ENCODE data around the gene EEFSEC.
"Not testable (repeated sequence)": the region's sequence is repeated elsewhere in the genome, so short reads cannot be mapped to it uniquely, and the experiment has no call there.

Gene EEFSEC

GRCh38 chr3:128152419-128153155 is 694 bp upstream of the EEFSEC start:
- DNase-seq = no peak

DNA sequence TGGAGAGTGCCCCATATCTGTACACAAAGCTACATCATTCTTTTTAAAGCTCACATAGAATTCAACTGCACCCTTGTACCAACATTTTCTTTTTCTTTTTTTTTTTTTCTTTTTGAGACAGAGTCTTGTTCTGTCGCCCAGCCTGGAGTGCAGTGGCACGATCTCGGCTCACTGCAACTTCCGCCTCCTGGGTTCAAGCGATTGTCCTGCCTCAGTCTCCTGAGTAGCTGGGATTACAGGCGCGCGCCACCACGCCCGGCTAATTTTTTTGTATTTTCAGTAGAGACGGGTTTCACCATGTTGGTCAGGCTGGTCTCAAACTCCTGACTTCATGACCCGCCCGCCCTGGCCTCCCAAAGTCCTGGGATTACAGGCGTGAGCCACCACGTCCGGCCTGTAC is 1.1 kb downstream of the EEFSEC start:
- not testable (repeated sequence) for DNase-seq

GRCh38 chr3:128155616-128156360 is 2.5 kb downstream of the EEFSEC start:
- peak; percentile 39 to 59 for DNase-seq

GRCh38 chr3:128160661-128161060 is 7.4 kb downstream of the EEFSEC start:
- DNase-seq = no peak

GRCh38 chr3:128163432-128163831 is 10.2 kb downstream of the EEFSEC start:
- no peak for DNase-seq

- DNase-seq = no peak
Measured at GRCh38 chr3:128166971-128167453, 13.7 kb downstream of the EEFSEC start.

DNA sequence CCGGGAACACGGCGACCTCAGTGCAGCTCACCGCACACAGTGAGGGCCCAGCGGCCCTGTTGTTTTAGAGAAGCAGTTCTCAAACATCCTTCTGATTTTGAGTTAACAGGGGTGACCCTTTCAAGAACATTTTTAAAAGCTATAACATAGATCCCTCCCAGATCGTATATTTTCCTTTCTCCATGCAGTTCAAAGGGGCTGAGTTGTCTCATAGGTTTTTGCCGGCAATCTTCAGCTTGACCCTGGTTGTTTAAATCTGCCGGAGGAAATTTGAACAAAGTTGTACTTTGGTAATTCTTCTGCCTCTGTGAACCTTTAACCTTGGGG is 14.3 kb downstream of the EEFSEC start:
- no peak for DNase-seq

DNA sequence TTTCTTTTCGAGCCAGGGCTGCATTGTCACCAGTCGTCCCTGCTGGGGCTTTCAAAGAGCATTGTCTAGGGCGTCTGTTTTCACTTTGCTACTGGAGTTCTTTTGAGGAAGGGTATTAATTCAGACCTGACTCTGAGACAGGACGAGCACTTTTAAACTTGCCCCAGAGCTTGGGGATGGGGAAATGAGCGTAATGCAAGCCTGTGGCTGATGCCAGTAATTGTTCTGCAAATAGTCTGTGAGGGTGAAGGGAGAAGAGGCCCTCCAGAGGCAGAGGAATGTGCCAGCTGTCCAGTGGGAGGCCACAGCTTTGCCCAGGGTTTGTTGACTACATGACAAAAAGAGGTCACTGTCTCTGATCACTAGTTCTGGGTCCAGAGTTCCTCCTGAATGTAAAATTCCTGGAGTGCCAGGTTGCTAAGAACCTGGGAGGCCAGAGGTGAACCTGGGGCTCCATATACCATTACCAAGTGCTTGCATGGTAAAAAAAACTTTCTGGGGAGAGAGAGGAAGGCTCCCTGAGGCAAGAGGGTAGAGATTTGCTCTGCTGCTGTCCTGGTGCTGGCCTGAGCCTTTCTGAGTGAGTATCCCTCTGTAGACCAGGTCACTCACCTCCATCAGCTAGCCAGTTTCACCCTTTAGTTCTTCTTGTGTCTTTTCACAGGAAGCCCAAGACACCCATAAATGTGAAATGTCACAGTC is 14.8 kb downstream of the EEFSEC start:
- peak; percentile 35 to 44 for DNase-seq

DNA sequence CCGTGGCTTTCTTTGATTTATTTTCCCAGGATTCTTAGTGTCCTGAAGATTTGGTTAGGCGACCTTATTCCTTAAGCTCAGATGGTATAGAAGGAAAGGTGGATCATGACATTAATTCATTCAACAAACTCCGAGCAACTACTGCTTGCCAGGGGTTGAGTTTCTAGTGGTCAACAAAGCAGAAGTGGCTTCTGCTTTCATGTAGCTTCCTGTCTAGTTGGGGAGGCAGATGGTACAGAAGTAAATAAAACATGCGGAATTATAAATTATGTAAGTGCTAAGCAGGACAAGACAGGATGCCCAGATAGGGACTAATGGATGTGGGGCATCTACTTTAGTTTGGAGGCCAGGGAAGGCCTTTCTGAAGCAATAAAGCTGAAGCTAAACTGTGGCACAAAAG is 15.6 kb downstream of the EEFSEC start:
- DNase-seq = peak in 1 of 2 donors; percentile 24

DNA sequence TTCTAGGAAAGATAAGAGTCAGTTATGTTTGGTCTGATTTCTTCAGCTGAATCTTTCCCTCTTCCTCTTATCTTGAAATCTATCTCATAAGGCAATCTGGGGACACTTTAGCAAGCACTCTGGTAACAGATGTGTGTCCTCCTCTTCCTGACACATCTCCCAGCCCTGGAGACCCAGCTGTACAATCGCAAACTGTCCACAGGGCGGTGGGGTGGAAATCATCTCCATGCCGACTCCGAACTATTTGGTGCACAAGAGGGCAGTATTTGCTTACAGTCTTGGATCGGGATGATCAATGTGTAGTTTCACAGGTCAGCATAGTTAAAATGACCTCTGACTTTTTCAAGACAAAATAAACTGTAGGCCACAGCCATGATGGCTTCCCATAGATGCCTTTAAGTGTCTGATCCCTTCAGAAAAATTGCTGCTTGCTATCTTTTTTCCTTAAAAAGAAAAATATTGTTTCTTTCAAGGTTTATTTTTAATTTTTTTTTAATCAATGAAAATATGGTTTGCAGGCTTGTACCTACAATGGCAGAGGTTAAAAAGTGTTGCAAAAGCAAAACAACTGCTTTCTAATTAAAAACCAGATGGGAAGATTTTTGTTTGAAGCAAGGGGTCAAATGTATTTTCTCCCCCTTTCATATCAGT is 17.7 kb downstream of the EEFSEC start:
- peak; percentile 67 to 69 for DNase-seq

- no peak for DNase-seq
Measured at GRCh38 chr3:128173200-128173599, 19.9 kb downstream of the EEFSEC start.

GRCh38 chr3:128173849-128174248 is 20.6 kb downstream of the EEFSEC start:
- DNase-seq = no peak

- DNase-seq = peak; percentile 47 to 50
Measured at GRCh38 chr3:128174675-128175590, 21.7 kb downstream of the EEFSEC start.

- DNase-seq = no peak
Measured at GRCh38 chr3:128175768-128176167, 22.5 kb downstream of the EEFSEC start.

DNA sequence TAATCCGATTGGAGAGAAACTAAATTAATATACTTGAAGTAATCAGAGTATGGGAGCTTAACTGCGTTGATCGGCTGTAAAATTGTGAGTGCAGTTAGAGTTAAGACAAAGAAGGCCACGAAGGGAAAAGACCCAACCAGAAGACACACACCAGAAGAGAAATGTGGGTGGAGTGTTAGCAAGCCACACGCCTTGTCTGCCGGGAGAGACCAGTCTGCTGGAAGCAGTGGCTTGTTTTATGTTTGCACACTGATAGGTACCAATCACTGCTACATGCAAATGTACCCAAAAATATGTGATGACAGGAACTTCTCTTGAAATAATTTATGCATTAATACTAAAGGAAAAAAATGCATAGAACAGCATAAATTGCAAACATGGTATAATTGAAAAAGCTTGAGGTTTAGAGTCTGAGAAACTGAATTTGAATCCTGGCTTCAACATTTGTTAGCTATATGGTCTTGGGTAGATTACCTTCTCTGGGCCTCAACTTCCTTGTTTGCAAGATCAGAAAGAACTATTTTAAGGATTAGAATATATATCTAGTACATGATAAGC is 23.1 kb downstream of the EEFSEC start:
- DNase-seq = no peak

- no peak for DNase-seq
Measured at GRCh38 chr3:128177865-128178264, 24.6 kb downstream of the EEFSEC start.

GRCh38 chr3:128178782-128179483 is 25.7 kb downstream of the EEFSEC start:
- DNase-seq = no peak

- no peak for DNase-seq
Measured at GRCh38 chr3:128179484-128179819, 26.2 kb downstream of the EEFSEC start.

GRCh38 chr3:128180436-128180835 is 27.2 kb downstream of the EEFSEC start:
- DNase-seq = no peak

DNA sequence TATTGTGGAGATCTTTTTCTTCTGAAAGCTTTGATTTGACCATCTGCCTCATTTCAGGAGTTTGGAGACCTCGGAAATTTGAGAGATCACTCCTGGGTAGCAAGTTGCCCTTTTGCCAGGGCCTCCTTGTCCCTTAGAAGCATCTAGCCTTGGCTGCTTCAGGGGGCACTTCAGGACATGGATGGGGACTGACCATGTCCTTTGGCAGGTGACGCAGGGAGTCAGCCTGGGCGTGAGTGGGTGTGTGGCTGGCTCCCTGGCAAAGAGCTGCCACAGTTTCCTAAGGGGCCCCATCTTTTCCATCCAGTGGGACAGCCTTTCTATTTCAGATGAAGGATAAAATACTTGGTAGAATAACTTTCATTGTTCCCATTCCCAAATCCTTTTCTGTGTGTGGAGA is 27.6 kb downstream of the EEFSEC start:
- no peak for DNase-seq

DNA sequence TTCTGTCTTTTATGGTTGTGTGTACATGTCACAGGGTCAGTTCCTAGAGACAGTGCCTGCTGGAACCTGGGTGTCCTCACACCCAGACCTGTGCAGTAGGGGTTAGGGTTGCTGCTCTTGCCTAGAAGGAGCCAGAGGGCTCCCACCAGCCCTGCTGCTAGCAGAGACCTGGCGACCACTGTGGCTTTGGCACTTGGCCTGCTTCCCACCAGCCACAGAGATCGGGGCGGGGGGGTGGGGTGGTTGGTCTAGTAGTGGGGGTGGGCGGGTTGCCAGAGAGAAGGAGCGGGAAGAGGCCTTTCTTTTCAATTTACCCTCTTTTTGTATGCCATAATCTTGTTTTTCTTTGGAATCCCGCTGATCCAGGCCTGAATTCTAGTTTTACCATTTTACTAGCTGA is 29.4 kb downstream of the EEFSEC start:
- no peak for DNase-seq

Data from inflammatory macrophage (primary cell).